Endodermal cell (in vitro differentiated cells): ENCODE data around the gene PANK1. TPM values are rescaled to one million over a fixed set of nuclear protein-coding genes. Genes with fewer than 3 reads are reported as not detected.

Experiments
- DNase-seq: peaks from one replicate; pipeline ENCODE4 v3.0.0-alpha.2; 2017
- H3K27ac ChIP-seq: 2 replicates; pipeline ENCODE4 v1.5.1; 2013; ENCODE audit warnings: mild to moderate bottlenecking, low read depth, low read length, moderate library complexity
- H3K27me3 ChIP-seq: 2 replicates; pipeline ENCODE4 v1.6.1; 2013; ENCODE audit warnings: mild to moderate bottlenecking, low read length, moderate library complexity; ENCODE audit not compliant: insufficient read depth, control insufficient read depth, poor library complexity, severe bottlenecking
- H3K36me3 ChIP-seq: 2 replicates; pipeline ENCODE4 v1.7.0; 2013; ENCODE audit warnings: mild to moderate bottlenecking, low read length, moderate library complexity; ENCODE audit not compliant: control insufficient read depth, insufficient read depth
- H3K4me1 ChIP-seq: one replicate; pipeline ENCODE4 v1.7.0; 2013; ENCODE audit warnings: low read length; ENCODE audit not compliant: control insufficient read depth, insufficient read depth
- H3K4me3 ChIP-seq: 2 replicates; pipeline ENCODE4 v1.5.1; 2013; ENCODE audit warnings: mild to moderate bottlenecking, low read length, moderate library complexity
- H3K9ac ChIP-seq: 2 replicates; pipeline ENCODE4 v1.6.1; 2013; ENCODE audit warnings: mild to moderate bottlenecking, low read length, moderate library complexity; ENCODE audit not compliant: poor library complexity, severe bottlenecking; ENCODE audit errors: extremely low read depth
- H3K9me3 ChIP-seq: 2 replicates; pipeline ENCODE4 v1.6.1; 2013; ENCODE audit warnings: mild to moderate bottlenecking, low read length, moderate library complexity; ENCODE audit not compliant: control insufficient read depth
- H3K27ac Mint-ChIP-seq: 2 replicates; pipeline ENCODE4 v1.8.0; 2020; ENCODE audit warnings: mixed read lengths
- H3K27me3 Mint-ChIP-seq: 2 replicates; pipeline ENCODE4 v1.8.0; 2021; ENCODE audit warnings: mild to moderate bottlenecking, mixed read lengths; ENCODE audit not compliant: insufficient read depth
- H3K36me3 Mint-ChIP-seq: 2 replicates; pipeline ENCODE4 v1.8.0; 2020; ENCODE audit warnings: low read depth, mixed read lengths
- H3K4me1 Mint-ChIP-seq: 2 replicates; pipeline ENCODE4 v1.8.0; 2020; ENCODE audit warnings: mixed read lengths
- H3K4me3 Mint-ChIP-seq: 2 replicates; pipeline ENCODE4 v1.8.0; 2020; ENCODE audit warnings: mild to moderate bottlenecking, moderate library complexity, mixed read lengths
- H3K9me3 Mint-ChIP-seq: 2 replicates; pipeline ENCODE4 v1.8.0; 2020; ENCODE audit warnings: mild to moderate bottlenecking, mixed read lengths
- CTCF ChIP-seq: fragments of 200-600 bp; sonication (generic); conservative IDR thresholded peaks from 2 replicates; pipeline ENCODE4 v1.5.0; 2021; ENCODE audit warnings: antibody characterized with exemption, mild to moderate bottlenecking
- WGBS, 2 experiments: methylation state at CpG; one replicate each; pipeline versions ENCODE4 v1.1.5 to v1.1.7; 2013; ENCODE audit warnings: missing lambda C conversion rate in 2 of 2, mixed read lengths in 1 of 2; ENCODE audit not compliant: insufficient coverage in 1 of 2, insufficient read length in 1 of 2; 5-methylcytosine and 5-hydroxymethylcytosine counted together
- total RNA-seq, 2 donors: library from RNA; stranded (reverse); fragmentation: NEBNext Ultra II Directional in 1 of 2; extraction: Animal tissue kit (Norgen Biotek cat#: 25700) in 1 of 2; gene quantifications; 2 replicates in 1 of 2; 3 replicates in 1 of 2; pipeline ENCODE4 v1.2.1, GENCODE V29; 2021

PANK1 gene
- total RNA-seq, 2 donors from 2014 or later, result 23.4 to 28.8 TPM

- Histone ChIP-seq H3K4me1 (no peaks in the 10 kb centered on the region), H3K27ac (no peak overlapping the region), H3K27me3 (no peaks in the 10 kb centered on the region), H3K9me3 (no peaks in the 10 kb centered on the region), H3K4me3 (no peak overlapping the region), H3K36me3 (peaks cover 29% of the 10 kb centered on the region), H3K9ac (no peak overlapping the region)
- Mint-ChIP-seq H3K4me1 (no peaks in the 10 kb centered on the region), H3K9me3 (no peaks in the 10 kb centered on the region), H3K27me3 (no peaks in the 10 kb centered on the region), H3K27ac (no peak overlapping the region), H3K4me3 (no peak overlapping the region), H3K36me3 (peaks cover 47% of the 10 kb centered on the region)
- no peak for TF ChIP-seq CTCF
- no peak for DNase-seq
- WGBS, 2 experiments, result 87 to 98% methylated on average over 3 of the region's 3 CpGs
Measured at GRCh38 chr10:89591796-89592271, 53.2 kb downstream of the PANK1 start.

- Mint-ChIP-seq H3K27me3 (no peaks in the 10 kb centered on the region), H3K27ac (no peak overlapping the region), H3K4me1 (no peaks in the 10 kb centered on the region), H3K4me3 (no peak overlapping the region), H3K36me3 (peaks cover 49% of the 10 kb centered on the region), H3K9me3 (no peaks in the 10 kb centered on the region)
- 94 to 100% methylated on average over 1 to 5 of the region's 5 CpGs for WGBS, 2 experiments
- Histone ChIP-seq H3K9me3 (no peaks in the 10 kb centered on the region), H3K36me3 (peaks cover 29% of the 10 kb centered on the region), H3K27me3 (no peaks in the 10 kb centered on the region), H3K4me1 (no peaks in the 10 kb centered on the region), H3K27ac (no peak overlapping the region), H3K9ac (no peak overlapping the region), H3K4me3 (no peak overlapping the region)
- no peak for DNase-seq
- peak; percentile 36 for TF ChIP-seq CTCF
Measured at GRCh38 chr10:89591111-89591795, 53.8 kb downstream of the PANK1 start.

GRCh38 chr10:89590326-89590725, 54.7 kb downstream of the PANK1 start:
- no peak for TF ChIP-seq CTCF
- H3K27ac ChIP-seq, result no peak overlapping the region
- DNase-seq, result no peak
- H3K36me3 Mint-ChIP-seq, result peaks cover 58% of the 10 kb centered on the region
- H3K9ac ChIP-seq, result no peak overlapping the region
- no peaks in the 10 kb centered on the region for H3K4me1 ChIP-seq
- H3K27me3 Mint-ChIP-seq, result no peaks in the 10 kb centered on the region
- no peak overlapping the region for H3K27ac Mint-ChIP-seq
- H3K4me3 Mint-ChIP-seq, result no peak overlapping the region
- peaks cover 35% of the 10 kb centered on the region for H3K36me3 ChIP-seq
- H3K9me3 Mint-ChIP-seq, result no peaks in the 10 kb centered on the region
- no peaks in the 10 kb centered on the region for H3K27me3 ChIP-seq
- no peak overlapping the region for H3K4me3 ChIP-seq
- WGBS, 2 experiments, result no CpG with 5 or more reads among the region's 3 CpGs
- no peaks in the 10 kb centered on the region for H3K9me3 ChIP-seq
- H3K4me1 Mint-ChIP-seq, result no peaks in the 10 kb centered on the region
